ENCODE measurements around the gene DACT2.
"Not testable (repeated sequence)": the region's sequence is repeated elsewhere in the genome, so short reads cannot be mapped to it uniquely, and the experiment has no call there.

Gene DACT2

GRCh38 chr6:168302534-168302933, 17.0 kb downstream of the DACT2 start:
- DNase-seq (ENCODE audit: low read depth, low spot score), result no peak

GRCh38 chr6:168301648-168302398, 17.8 kb downstream of the DACT2 start:
- no peak for DNase-seq (ENCODE audit: low read depth, low spot score)

GRCh38 chr6:168300975-168301647, 18.5 kb downstream of the DACT2 start:
- DNase-seq (ENCODE audit: low read depth, low spot score), result no peak

- no peak for DNase-seq (ENCODE audit: low read depth, low spot score)
Measured at GRCh38 chr6:168299541-168300511, 19.8 kb downstream of the DACT2 start.

- no peak for DNase-seq (ENCODE audit: low read depth, low spot score)
Measured at GRCh38 chr6:168297643-168298042, 21.9 kb downstream of the DACT2 start.

- no peak for DNase-seq (ENCODE audit: low read depth, low spot score)
Measured at GRCh38 chr6:168294901-168295300, 24.7 kb downstream of the DACT2 start.

GRCh38 chr6:168293636-168294530, 25.7 kb downstream of the DACT2 start:
- no peak for DNase-seq (ENCODE audit: low read depth, low spot score)

- DNase-seq (ENCODE audit: low read depth, low spot score), result no peak
Measured at GRCh38 chr6:168292826-168293225, 26.8 kb downstream of the DACT2 start.

- no peak for DNase-seq (ENCODE audit: low read depth, low spot score)
Measured at GRCh38 chr6:168291450-168291849, 28.1 kb downstream of the DACT2 start.

- no peak for DNase-seq (ENCODE audit: low read depth, low spot score)
Measured at GRCh38 chr6:168290095-168290494, 29.5 kb downstream of the DACT2 start.

- no peak for DNase-seq (ENCODE audit: low read depth, low spot score)
Measured at GRCh38 chr6:168289571-168289962, 30.0 kb downstream of the DACT2 start.

- DNase-seq (ENCODE audit: low read depth, low spot score), result no peak
Measured at GRCh38 chr6:168288781-168289570, 30.6 kb downstream of the DACT2 start.

GRCh38 chr6:168287460-168287859, 32.1 kb downstream of the DACT2 start:
- not testable (repeated sequence) for DNase-seq (ENCODE audit: low read depth, low spot score)

GRCh38 chr6:168286771-168287446, 32.7 kb downstream of the DACT2 start:
- not testable (repeated sequence) for DNase-seq (ENCODE audit: low read depth, low spot score)

- DNase-seq (ENCODE audit: low read depth, low spot score), result no peak
Measured at GRCh38 chr6:168286116-168286515, 33.5 kb downstream of the DACT2 start.

GRCh38 chr6:168285456-168285855, 34.1 kb downstream of the DACT2 start:
- DNase-seq (ENCODE audit: low read depth, low spot score), result no peak

- DNase-seq (ENCODE audit: low read depth, low spot score), result no peak
Measured at GRCh38 chr6:168284187-168284586, 35.4 kb downstream of the DACT2 start.

GRCh38 chr6:168283686-168284025, 35.9 kb downstream of the DACT2 start:
- DNase-seq (ENCODE audit: low read depth, low spot score), result no peak

GRCh38 chr6:168282985-168283685, 36.4 kb downstream of the DACT2 start:
- DNase-seq (ENCODE audit: low read depth, low spot score), result no peak

Data from iPS DF 19.7 (cell line).